ENCODE data around the gene RHD.

GRCh38 chr1:25343872-25344271 is 71.6 kb downstream of the RHD start:
- TF ChIP-seq CTCF (IDR thresholded peaks at IDR 0.05; ENCODE audit: insufficient read depth, low read length) (no peak), GABPA (IDR thresholded peaks at IDR 0.05; ENCODE audit: low read depth) (no peak), POLR2AphosphoS5 (IDR thresholded peaks at IDR 0.05; ENCODE audit: low read depth) (no peak), SPI1 (IDR thresholded peaks at IDR 0.05; ENCODE audit: borderline replicate concordance, low read depth) (no peak)

All from HL-60 (cell line).